Measurements from ENCODE around the gene INTS1.

DNA sequence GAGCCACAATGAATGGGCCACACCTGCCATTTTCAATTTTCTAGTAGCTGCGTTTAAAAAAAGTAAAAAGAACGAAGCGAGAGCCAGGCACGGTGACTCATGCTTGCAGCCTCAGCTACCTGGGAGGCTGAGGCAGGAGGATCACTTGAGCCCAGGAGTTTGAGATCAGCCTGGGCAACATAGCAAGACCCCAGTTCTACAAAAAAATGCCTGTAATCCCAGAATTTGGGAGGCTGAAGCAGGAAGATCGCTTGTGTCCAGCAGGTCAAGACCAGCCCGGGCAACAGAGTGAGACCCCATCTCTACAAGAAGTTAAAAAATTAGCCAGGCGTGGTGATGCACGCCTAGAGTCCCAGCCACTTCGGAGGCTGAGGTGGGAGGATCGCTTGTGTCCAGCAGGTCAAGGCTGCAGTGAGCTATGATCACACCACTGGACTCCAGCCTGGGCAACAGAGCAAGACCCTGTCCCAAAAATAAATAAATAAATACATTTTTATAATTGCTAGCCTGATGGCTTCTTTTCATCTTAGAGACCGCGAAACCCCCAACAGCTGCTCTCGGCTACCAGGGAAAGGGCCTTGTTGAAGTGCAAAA is 77.0 kb downstream of the INTS1 start:
- TF ChIP-seq TAF1 (IDR thresholded peaks at IDR 0.05; ENCODE audit: borderline replicate concordance, low read depth, low read length) (no peak), POLR2A (IDR thresholded peaks at IDR 0.05; ENCODE audit: low read depth, low read length) (no peak), POLR2AphosphoS5 (IDR thresholded peaks at IDR 0.05; ENCODE audit: low read depth, low read length) (no peak)

All from GM12892 (cell line).